H1 (cell line): Measurements from ENCODE around the gene TINAG. TPM values are rescaled to one million over a fixed set of nuclear protein-coding genes. Genes with fewer than 3 reads are reported as not detected.

Source experiments
- CTCF ChIA-PET: fragments of 300-600 bp; sonication (Branson Sonifier 250); formaldehyde crosslinking; loops from one replicate; lab custom pipeline; 2021; ENCODE audit not compliant: partially characterized antibody; lab: Charles Lee
- POLR2A ChIA-PET: fragments of 300-600 bp; sonication (Branson Sonifier 250); formaldehyde crosslinking; loops from one replicate; lab custom pipeline; 2021; ENCODE audit warnings: inconsistent platforms; ENCODE audit not compliant: partially characterized antibody; lab: Charles Lee
- DNase-seq, 2 experiments: peaks; one replicate each; pipeline versions ENCODE4 v3.0.0 to v3.0.0-alpha.2; 2010 to 2022; ENCODE audit warnings: low spot score in 2 of 2, low read depth in 1 of 2, mixed read lengths in 1 of 2
- FAIRE-seq: peaks from 2 replicates; lab custom pipeline; 2011; peaks lifted over from hg19 to GRCh38; lab: Jason Lieb, UNC
- H2AFZ ChIP-seq: 2 replicates; pipeline ENCODE4 v1.8.1; 2012; ENCODE audit warnings: low read length, inconsistent platforms
- H2AK5ac ChIP-seq: 2 replicates; pipeline ENCODE4 v1.6.1; 2013; ENCODE audit warnings: low read depth, low read length
- H2BK120ac ChIP-seq: replicated peaks from 2 replicates; pipeline ENCODE3; 2013; ENCODE audit warnings: low read depth, low read length, inconsistent platforms
- H2BK12ac ChIP-seq: 2 replicates; pipeline ENCODE4 v1.6.1; 2013; ENCODE audit warnings: low read depth, low read length
- H2BK15ac ChIP-seq: 2 replicates; pipeline ENCODE4 v1.6.1; 2013; ENCODE audit warnings: low read length
- H2BK20ac ChIP-seq: 2 replicates; pipeline ENCODE4 v1.6.1; 2013; ENCODE audit warnings: low read length
- H2BK5ac ChIP-seq: 2 replicates; pipeline ENCODE4 v1.6.1; 2013; ENCODE audit warnings: low read depth, low read length
- H3K14ac ChIP-seq: 2 replicates; pipeline ENCODE4 v1.6.1; 2013; ENCODE audit warnings: inconsistent platforms; ENCODE audit not compliant: insufficient read length
- H3K18ac ChIP-seq: 2 replicates; pipeline ENCODE4 v1.6.1; 2013; ENCODE audit warnings: low read length; ENCODE audit errors: extremely low read depth
- H3K23ac ChIP-seq: 2 replicates; pipeline ENCODE4 v1.6.1; 2013; ENCODE audit warnings: inconsistent platforms; ENCODE audit not compliant: insufficient read length
- H3K23me2 ChIP-seq: 2 replicates; pipeline ENCODE4 v1.6.1; 2013; ENCODE audit warnings: low read depth, low read length
- H3K27ac ChIP-seq: 2 replicates; pipeline ENCODE4 v1.6.1; 2011; ENCODE audit warnings: low read depth, low read length, inconsistent platforms
- H3K27me3 ChIP-seq, 4 experiments: replicated peaks in 1 of 4; 1 replicate in 1 of 4; 2 replicates in 3 of 4; pipeline versions ENCODE4 v1.6.1 to v1.8.1; 2011 to 2013; ENCODE audit warnings: low read length in 3 of 4, mild to moderate bottlenecking in 3 of 4, inconsistent platforms in 2 of 4, mixed read lengths in 2 of 4, moderate library complexity in 1 of 4; ENCODE audit not compliant: control insufficient read depth in 3 of 4, insufficient read depth in 3 of 4; ENCODE audit errors: extremely low read depth in 1 of 4
- H3K36me3 ChIP-seq, 4 experiments: 2 replicates each; pipeline versions ENCODE4 v1.6.1 to v1.8.1; 2011 to 2013; ENCODE audit warnings: mild to moderate bottlenecking in 4 of 4, low read length in 3 of 4, moderate library complexity in 2 of 4, control low read depth in 1 of 4, inconsistent platforms in 1 of 4; ENCODE audit not compliant: insufficient read depth in 4 of 4, control insufficient read depth in 2 of 4
- H3K4ac ChIP-seq: replicated peaks from 2 replicates; pipeline ENCODE3; 2013; ENCODE audit warnings: low read length, low read depth, mixed read lengths, inconsistent platforms; ENCODE audit not compliant: insufficient read length
- H3K4me1 ChIP-seq, 4 experiments: replicated peaks in 1 of 4; 1 replicate in 1 of 4; 2 replicates in 3 of 4; pipeline versions ENCODE4 v1.6.1 to v1.8.1; 2011 to 2013; ENCODE audit warnings: low read length in 3 of 4, inconsistent platforms in 2 of 4, mixed read lengths in 1 of 4; ENCODE audit not compliant: insufficient read depth in 4 of 4, control insufficient read depth in 3 of 4
- H3K4me2 ChIP-seq, 2 experiments: 2 replicates each; pipeline versions ENCODE4 v1.6.1 to v1.8.1; 2011 to 2013; ENCODE audit warnings: low read depth in 2 of 2, low read length in 2 of 2, control low read depth in 1 of 2, inconsistent platforms in 1 of 2, mild to moderate bottlenecking in 1 of 2; ENCODE audit not compliant: insufficient read depth in 1 of 2
- H3K4me3 ChIP-seq, 4 experiments: fragments of 200-600, 300-600 bp in 1 of 4; sonication (generic), shearing (Covaris generic), sonication (Bioruptor Twin) in 1 of 4; 2 replicates each; pipeline versions ENCODE4 v1.5.1 to v1.8.1; 2011 to 2016; ENCODE audit warnings: low read length in 4 of 4, low read depth in 3 of 4, control low read depth in 2 of 4, inconsistent platforms in 2 of 4, mild to moderate bottlenecking in 2 of 4, mixed read lengths in 1 of 4, moderate library complexity in 1 of 4; ENCODE audit not compliant: insufficient read depth in 2 of 4; ENCODE audit errors: extremely low read depth in 1 of 4
- H3K56ac ChIP-seq: replicated peaks from 2 replicates; pipeline ENCODE3; 2013; ENCODE audit warnings: low read depth, mild to moderate bottlenecking, mixed read lengths, low read length, inconsistent platforms; ENCODE audit not compliant: insufficient read length
- H3K79me1 ChIP-seq: 2 replicates; pipeline ENCODE4 v1.6.1; 2013; ENCODE audit warnings: low read depth, low read length, control low read depth
- H3K79me2 ChIP-seq, 2 experiments: 2 replicates each; pipeline versions ENCODE4 v1.6.1 to v1.8.1; 2012 to 2013; ENCODE audit warnings: low read length in 2 of 2, mild to moderate bottlenecking in 2 of 2, inconsistent platforms in 1 of 2; ENCODE audit not compliant: insufficient read depth in 2 of 2, control insufficient read depth in 1 of 2
- H3K9ac ChIP-seq, 4 experiments: replicated peaks in 1 of 4; 1 replicate in 1 of 4; 2 replicates in 3 of 4; pipeline versions ENCODE4 v1.6.1 to v1.8.1; 2011 to 2013; ENCODE audit warnings: low read depth in 3 of 4, low read length in 3 of 4, control low read depth in 2 of 4, mild to moderate bottlenecking in 2 of 4, moderate library complexity in 2 of 4, inconsistent platforms in 1 of 4; ENCODE audit errors: extremely low read depth in 1 of 4
- H3K9me3 ChIP-seq, 2 experiments: 2 replicates each; pipeline versions ENCODE4 v1.6.1 to v1.8.1; 2012 to 2013; ENCODE audit warnings: mild to moderate bottlenecking in 2 of 2, moderate library complexity in 2 of 2, control low read depth in 1 of 2, inconsistent platforms in 1 of 2, low read depth in 1 of 2, low read length in 1 of 2, mixed read lengths in 1 of 2; ENCODE audit not compliant: insufficient read depth in 2 of 2
- H4K20me1 ChIP-seq, 2 experiments: replicated peaks in 1 of 2; 2 replicates each; pipeline versions ENCODE3 to v1.8.1; 2011 to 2013; ENCODE audit warnings: inconsistent platforms in 2 of 2, low read length in 2 of 2, mild to moderate bottlenecking in 1 of 2; ENCODE audit not compliant: insufficient read depth in 2 of 2, control insufficient read depth in 1 of 2
- H4K5ac ChIP-seq: 2 replicates; pipeline ENCODE4 v1.6.1; 2013; ENCODE audit warnings: low read length, low read depth, mixed read lengths, inconsistent platforms; ENCODE audit not compliant: insufficient read length
- H4K8ac ChIP-seq: 2 replicates; pipeline ENCODE4 v1.8.0; 2013; ENCODE audit warnings: mild to moderate bottlenecking, moderate library complexity, low read length, inconsistent platforms; ENCODE audit not compliant: insufficient read depth; ENCODE audit errors: extremely low read depth
- H4K91ac ChIP-seq: replicated peaks from 2 replicates; pipeline ENCODE3; 2013; ENCODE audit warnings: low read length, mixed read lengths, inconsistent platforms; ENCODE audit not compliant: insufficient read length
- CBX5 ChIP-seq: fragments of 300-800, 300-1000 bp; sonication (generic); IDR thresholded peaks from 2 replicates; pipeline ENCODE4 v1.7.1; 2016; ENCODE audit warnings: antibody characterized with exemption, low read length, low read depth
- JUN ChIP-seq: IDR thresholded peaks from 2 replicates; pipeline ENCODE4 v1.6.1; 2011; ENCODE audit warnings: low read depth, mild to moderate bottlenecking, improper control_type of control experiment, low read length
- RBBP5 ChIP-seq: IDR thresholded peaks from 2 replicates; pipeline ENCODE4 v1.7.1; 2012; ENCODE audit warnings: low read depth, mild to moderate bottlenecking, inconsistent platforms, low read length, moderate library complexity, borderline replicate concordance
- TAF1 ChIP-seq: IDR thresholded peaks from 2 replicates; pipeline ENCODE4 v1.6.1; 2011; ENCODE audit warnings: mild to moderate bottlenecking, low read depth, low read length
- WGBS, 2 experiments: shearing (Covaris generic) in 1 of 2; methylation state at CpG; one replicate each; pipeline versions ENCODE4 v1.1.6 to v1.1.7; 2013 to 2015; ENCODE audit warnings: low lambda C conversion rate in 2 of 2, mixed read lengths in 2 of 2, inconsistent platforms in 1 of 2, low coverage in 1 of 2, missing lambda C conversion rate in 1 of 2; ENCODE audit not compliant: insufficient replicate concordance in 2 of 2, insufficient coverage in 1 of 2, insufficient read length in 1 of 2; ENCODE audit errors: extremely low coverage in 1 of 2, missing lambda C conversion rate in 1 of 2; 5-methylcytosine and 5-hydroxymethylcytosine counted together
- polyA plus RNA-seq, 7 experiments: library from polyadenylated mRNA; depleted of rRNA in 3 of 7; stranded (reverse) in 5 of 7; unstranded in 2 of 7; fragments of >200 nt in 5 of 7; fragments of 200-250 nt in 2 of 7; gene quantifications; 1 replicate in 5 of 7; 2 replicates in 1 of 7; 4 replicates in 1 of 7; pipeline versions ENCODE4 v1.2.1 to v1.2.3, GENCODE V29; 2011 to 2013; ENCODE audit warnings: missing spikeins in 2 of 7, mixed read lengths in 2 of 7
- total RNA-seq: library from RNA; stranded (reverse); fragmentation: NEBNext Ultra II Directional; extraction: Animal tissue kit (Norgen Biotek cat#: 25700); gene quantifications from 2 replicates; pipeline ENCODE4 v1.2.1, GENCODE V29; 2021
- TF ChIP-seq, protein P1 (sequence below): IDR thresholded peaks from 2 replicates; pipeline ENCODE4 v1.6.1; 2012; ENCODE audit warnings: inconsistent platforms

The TINAG gene
- total and polyA plus RNA-seq, 2 of the 8 experiments (the other 6 are each of a cell fraction or from before 2014, with no cell fraction given) = not detected

DNA sequence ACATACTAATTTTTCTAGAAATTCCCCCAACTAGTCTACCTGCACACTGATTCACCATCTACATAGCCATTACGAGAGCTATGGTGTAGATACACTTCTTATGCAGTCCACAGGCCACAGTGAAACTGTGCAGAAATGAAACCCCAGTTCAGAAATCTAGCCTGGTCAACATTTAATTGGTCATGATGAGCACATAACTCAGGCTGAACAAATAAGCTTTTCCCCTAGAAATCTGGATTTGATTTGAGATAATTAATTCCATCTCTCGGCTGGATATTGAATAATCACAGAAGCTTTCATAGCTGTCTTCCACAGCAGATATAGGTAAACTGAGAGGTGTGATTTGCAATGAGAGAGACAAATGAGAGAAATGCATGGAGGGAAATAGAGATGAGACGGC is 22.6 kb upstream of the TINAG start:
- Histone ChIP-seq H3K79me2 (no peaks in the 10 kb centered on the region), H3K4me3 (no peak overlapping the region), H4K8ac (no peak overlapping the region), H2BK12ac (no peak overlapping the region), H3K9me3 (no peaks in the 10 kb centered on the region), H3K27me3 (no peaks in the 10 kb centered on the region), H3K27ac (no peak overlapping the region), H3K23me2 (no peaks in the 10 kb centered on the region), H3K14ac (no peak overlapping the region), H2AFZ (no peak overlapping the region), H4K91ac (no peak overlapping the region), H3K56ac (no peak overlapping the region), H2AK5ac (no peak overlapping the region), H3K79me1 (no peaks in the 10 kb centered on the region), H3K4me2 (no peak overlapping the region), H4K20me1 (no peaks in the 10 kb centered on the region), H4K5ac (no peak overlapping the region), H3K4me1 (no peaks in the 10 kb centered on the region), H3K18ac (no peak overlapping the region), H3K9ac (no peak overlapping the region), H3K4ac (no peak overlapping the region), H2BK20ac (no peak overlapping the region), H3K36me3 (no peaks in the 10 kb centered on the region), H2BK5ac (no peak overlapping the region), H3K23ac (no peak overlapping the region), H2BK15ac (no peak overlapping the region), H2BK120ac (no peak overlapping the region)
- DNase-seq (no peak), FAIRE-seq (no peak)
- ChIA-PET POLR2A (no interaction called here), CTCF (interaction anchor here (0.5 to 1.3 kb wide), 3 partner anchors 298 to 310 kb away, joined by 3 to 4 read pairs (median 3); no protein-coding TSS in a partner anchor)
- WGBS, 2 experiments = 95% methylated on average over 3 of the region's 3 CpGs; no CpG with 5 or more reads in 1 of the 2 experiments
- TF ChIP-seq, protein P1, sequence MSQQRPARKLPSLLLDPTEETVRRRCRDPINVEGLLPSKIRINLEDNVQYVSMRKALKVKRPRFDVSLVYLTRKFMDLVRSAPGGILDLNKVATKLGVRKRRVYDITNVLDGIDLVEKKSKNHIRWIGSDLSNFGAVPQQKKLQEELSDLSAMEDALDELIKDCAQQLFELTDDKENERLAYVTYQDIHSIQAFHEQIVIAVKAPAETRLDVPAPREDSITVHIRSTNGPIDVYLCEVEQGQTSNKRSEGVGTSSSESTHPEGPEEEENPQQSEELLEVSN = no peak
- TF ChIP-seq JUN (no peak), TAF1 (no peak), CBX5 (no peak), RBBP5 (no peak)
